HK-2 (cell line): Measurements from ENCODE around the gene AMPH.
A peak's percentile ranks its signal among the peaks of the same experiment; 100 is the strongest.
"Not testable (repeated sequence)": the region's sequence is repeated elsewhere in the genome, so short reads cannot be mapped to it uniquely, and the experiment has no call there.

ENCODE experiments used
- DNase-seq: peaks from one replicate; pipeline ENCODE4 v3.0.0-alpha.2; 2018; ENCODE audit not compliant: unreplicated experiment

Gene AMPH

DNA sequence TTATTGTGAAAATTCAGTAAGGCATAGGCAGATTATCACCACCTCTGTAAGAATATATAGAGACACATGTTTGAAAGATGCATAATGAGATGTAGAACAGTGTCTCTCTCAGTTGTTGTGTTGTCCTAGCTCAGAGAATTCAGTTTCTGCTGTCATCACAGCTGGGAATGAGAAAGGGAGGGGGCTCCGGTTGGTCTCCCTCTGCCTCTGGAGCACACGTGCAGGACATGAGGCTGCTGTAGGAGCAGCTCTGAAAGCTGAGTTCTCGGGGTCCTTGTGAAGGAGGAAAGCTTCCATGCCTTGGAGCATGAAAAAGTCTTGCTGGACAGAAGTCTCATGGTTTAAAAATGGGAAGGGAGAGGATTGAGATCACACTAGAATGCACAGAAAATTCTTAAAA, 280.4 kb downstream of the AMPH start:
- not testable (repeated sequence) for DNase-seq

DNA sequence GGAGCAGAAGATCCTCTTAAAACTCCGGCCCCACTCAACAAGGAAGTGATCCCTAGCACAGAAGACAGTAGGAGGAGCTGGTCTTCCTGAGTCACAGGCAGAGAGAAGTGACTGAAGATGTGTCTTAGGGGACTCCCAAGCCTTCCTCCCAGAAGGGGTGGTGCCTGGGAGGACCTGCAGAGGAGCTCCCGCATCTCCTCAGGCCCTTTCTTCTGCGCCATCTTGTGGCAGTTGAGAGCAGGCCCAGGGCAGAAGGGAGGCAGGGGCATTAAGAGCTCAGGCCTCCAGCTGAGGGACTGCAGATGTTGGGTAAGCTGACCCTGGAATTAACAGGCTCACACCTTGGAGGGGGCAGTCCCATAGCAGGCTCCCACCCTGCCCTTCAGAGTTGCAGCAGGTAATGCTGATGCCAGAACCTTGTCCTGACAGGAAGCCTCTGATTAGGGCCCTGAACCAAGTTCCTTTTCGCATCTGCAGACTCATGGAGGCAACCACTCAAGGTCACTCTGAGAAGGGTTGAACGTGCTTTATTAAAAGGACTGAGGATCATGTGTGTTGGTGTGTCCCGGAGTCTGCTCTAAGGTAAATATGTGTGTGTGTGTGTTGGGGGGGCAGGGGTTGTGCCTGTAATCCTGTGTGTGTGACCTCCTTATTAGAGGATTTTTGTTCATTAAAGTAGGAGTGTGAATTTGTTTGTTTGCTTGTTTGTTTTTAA, 281.1 kb downstream of the AMPH start:
- DNase-seq = not testable (repeated sequence)

DNA sequence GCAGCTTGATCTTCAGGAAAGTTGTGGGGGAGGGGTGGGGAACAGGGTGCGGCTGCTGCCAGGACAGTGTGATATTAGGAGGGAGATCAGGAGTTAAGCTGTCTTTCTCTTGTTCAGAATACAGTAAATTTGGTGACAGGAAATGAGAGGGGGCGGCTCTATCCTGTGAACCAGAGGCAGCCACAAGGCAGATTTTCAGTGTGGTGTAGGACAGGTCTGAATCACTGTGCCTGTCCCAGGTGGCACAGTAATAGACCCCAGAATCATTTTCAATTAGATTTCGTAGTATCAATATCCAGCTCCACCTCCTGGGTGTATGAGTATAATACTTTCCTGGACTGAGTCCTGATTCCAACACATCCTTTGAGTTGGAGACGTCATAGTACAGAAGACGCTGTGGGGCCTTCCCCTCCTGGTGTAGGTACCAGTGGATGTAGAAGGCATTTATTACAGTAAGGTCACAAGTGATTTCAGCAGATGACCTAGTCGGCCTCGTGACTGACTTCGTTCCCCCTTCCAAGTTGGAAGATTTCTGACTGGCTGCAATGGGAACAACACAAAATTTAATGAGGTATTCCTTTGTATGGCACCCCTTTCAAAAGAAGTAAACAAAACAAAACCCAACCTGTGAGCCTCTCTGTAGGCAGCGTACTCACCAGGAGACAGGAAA, 281.9 kb downstream of the AMPH start:
- DNase-seq = not testable (repeated sequence)

DNA sequence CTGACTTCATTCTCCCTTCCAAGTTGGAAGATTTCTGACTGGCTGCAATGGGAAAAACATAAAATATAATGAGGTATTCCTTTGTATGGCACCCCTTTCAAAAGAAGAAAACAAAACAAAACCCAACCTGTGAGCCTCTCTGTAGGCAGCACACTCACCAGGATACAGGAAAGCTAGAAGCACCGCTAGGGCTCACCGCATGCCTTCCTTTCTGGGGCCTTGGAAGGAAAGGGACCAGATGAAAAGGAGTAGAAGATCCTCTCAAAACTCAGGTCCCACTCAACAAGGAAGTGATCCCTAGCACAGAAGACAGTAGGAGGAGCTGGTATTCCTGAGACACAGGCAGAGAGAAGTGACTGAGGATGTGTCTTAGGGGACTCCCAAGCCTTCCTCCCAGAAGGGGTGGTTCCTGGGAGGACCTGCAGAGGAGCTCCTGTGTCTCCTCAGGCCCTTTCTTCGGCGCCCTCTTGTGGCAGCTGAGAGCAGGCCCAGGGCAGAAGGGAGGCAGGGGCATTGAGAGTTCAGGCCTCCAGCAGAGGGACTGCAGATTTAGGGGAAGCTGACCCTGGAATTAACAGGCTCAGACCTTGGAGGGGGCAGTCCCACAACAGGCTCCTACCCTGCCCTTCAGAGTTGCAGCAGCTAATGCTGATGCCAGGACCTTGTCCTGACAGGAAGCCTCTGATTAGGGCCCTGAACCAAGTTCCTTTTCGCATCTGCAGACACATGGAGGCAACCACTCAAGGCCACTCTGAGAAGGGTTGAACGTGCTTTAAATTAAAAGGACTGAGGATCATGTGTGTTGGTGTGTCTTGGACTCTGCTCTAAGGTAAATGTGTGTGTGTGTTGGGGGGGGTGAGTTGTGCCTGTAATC, 285.6 kb downstream of the AMPH start:
- DNase-seq = peak; percentile 66

DNA sequence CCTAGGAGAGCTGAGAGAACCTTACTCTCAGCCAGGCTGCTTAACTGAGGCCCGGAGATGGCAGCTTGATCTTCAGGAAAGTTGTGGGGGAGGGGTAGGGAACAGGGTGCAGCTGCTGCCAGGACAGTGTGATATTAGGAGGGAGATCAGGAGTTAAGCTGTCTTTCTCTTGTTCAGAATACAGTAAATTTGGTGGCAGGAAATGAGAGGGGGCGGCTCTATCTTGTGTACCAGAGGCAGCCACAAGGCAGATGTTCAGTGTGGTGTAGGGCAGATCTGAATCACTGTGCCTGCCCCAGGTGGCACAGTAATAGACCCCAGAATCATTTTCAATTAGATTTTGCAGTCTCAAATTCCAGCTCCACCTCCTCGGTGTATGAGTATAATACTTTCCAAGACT, 286.4 kb downstream of the AMPH start:
- not testable (repeated sequence) for DNase-seq

DNA sequence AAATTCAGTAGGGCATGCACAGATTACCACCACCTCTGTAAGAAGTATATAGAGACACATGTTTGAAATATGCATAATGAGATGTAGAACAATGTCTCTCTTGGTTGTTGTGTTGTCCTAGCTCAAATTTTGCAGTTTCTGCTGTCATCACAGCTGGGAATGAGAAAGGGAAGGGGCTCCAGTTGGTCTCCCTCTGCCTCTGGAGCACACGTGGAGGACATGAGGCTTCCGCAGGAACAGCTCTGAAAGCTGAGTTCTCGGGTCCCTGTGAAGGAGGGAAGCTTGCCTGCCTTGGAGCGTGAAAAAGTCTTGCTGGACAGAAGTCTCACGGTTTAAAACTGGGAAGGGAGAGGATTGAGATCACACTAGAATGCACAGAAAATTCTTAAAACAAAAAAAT, 289.0 kb downstream of the AMPH start:
- DNase-seq = not testable (repeated sequence)

DNA sequence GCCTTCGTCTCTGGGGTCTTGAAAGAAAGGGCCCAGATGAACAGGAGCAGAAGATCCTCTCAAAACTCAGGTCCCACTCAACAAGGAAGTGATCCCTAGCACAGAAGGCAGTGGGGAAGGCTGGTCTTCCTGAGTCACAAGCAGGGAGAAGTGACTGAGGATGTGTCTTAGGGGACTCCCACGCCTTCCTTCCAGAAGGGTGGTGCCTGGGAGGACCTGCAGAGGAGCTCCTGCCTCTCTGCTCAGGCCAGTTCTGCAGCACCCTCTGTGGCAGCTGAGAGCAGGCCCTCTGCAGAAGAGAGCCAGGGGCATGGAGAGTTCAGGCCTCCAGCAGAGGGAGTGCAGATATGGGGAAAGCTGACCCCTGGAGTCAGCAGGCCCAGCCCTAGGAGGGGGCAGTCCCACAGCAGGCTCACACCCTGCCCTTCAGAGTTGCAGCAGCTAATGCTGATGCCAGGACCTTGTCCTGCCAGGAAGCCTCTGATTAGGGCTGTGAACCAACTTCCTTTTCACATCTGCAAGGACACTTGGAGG, 289.9 kb downstream of the AMPH start:
- peak; percentile 16 for DNase-seq

DNA sequence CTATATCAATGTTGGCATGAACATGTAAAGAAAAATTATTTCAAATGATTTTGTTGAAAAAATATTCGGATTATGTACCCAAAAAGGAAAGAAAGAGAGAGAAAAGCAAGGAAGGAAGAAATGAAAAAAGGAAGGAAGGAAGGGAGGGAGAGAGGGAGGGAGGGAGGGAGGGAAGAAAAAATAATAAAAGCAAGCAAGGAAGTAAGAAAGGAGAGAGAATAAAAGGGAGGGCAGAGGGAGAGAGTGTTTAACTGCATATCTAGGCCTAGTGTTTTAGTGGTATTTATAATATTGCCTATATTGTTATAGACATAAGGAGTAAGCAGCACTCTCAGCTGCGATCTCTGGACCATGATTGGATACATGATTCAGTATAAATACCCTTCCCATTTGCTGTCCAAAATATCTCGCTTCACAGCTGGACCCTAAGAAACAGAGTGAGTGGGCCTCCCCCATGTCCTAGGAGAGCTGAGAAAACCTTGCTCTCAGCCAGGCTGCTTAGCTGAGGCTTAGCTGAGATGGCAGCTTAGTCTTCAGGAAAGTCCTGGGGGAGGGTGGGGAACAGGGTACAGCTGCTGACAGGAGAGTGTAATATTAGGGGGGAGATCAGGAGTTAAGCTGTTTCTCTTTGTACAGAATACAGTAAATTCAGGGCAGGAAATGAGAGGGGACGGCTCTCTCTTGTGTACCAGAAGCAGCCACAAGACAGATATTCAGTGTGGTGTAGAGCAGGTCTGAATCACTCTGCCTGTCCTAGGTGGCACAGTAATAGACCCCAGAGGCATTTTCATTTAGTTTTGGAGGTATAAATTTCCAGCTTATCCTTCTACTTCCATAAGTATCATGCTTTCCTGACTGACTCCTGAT, 291.0 kb downstream of the AMPH start:
- DNase-seq = no peak

DNA sequence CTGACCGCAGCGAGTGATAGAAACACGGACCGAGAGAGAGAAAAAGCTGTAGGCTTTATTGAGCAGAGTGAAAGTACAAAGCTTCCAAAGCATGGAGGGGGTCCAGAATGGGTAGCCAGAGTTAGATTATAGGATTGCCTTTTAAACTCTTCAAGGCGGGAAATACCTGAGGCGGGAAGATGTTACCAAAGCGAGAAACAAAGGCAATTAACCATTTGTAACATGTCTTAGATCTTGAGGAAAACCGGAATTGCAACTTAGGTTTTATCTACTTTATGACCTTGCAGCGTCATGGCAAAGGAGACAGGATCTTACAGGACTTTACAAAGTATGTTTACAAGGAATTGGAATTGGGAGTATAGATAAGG, 295.0 kb downstream of the AMPH start:
- DNase-seq = not testable (repeated sequence)

DNA sequence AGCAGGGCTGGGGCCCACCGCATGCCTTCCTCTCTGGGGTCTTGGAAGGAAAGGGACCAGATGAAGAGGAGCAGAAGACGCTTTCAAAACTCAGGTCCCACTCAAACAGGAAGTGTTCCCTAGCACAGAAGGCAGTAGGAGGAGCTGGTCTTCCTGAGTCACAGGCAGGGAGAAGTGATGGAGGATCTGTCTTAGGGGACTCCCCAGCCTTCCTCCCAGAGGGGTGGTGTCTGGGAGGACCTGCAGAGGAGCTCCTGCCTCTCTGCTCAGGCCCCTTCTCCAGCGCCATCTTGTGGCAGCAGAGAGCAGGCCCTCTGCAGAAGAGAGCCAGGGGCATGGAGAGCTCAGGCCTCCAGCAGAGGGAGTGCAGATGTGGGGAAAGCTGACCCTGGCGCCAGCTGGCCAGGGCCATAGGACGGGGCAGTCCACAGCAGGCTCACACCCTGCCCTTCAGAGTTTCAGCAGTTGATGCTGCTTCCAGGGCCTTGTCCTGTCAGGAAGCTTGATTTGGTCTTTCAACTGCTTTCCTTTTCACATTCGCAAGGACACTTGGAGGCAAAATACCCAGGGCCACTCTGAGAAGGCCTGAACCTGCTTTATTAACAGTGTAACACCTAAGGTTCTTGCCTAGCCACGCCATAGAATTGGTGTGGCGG, 295.6 kb downstream of the AMPH start:
- peak; percentile 88 for DNase-seq

DNA sequence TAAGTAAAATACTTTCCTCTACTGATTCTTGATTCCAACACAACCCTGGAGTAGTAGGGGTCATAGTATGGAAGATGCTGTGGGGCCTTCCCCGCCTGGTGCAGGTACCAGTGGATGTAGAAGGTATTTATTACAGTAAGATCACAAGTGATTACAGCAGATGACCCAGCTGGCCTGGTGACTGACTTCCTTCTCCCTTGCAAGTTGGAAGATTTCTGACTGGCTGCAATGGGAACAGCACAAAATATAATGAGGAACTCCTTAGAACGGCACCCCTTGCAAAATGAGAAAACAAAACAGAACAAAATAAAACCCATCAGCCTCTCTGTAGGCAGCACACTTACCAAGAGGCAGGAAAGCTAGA, 296.1 kb downstream of the AMPH start:
- no peak for DNase-seq

DNA sequence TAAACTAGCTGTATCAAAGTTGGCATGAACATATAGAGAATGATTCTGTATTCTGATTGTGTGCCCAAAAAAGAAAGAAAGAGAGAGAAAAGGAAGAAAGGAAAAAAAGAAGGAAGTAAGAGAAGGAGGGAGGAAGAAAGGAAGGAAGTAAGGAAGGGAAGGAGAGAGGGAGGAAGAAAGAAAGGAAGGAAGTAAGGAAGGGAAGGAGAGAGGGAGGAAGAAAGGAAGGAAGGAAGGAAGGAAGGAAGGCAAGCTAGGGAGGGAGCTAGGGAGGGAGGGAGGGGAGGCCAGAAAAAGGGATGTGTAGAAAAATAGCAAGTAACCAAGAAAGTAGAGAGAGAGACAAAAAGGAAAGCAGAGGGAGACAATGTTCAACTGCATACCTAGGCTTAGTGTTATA, 297.0 kb downstream of the AMPH start:
- DNase-seq = no peak
